Naive B cell (primary cell): ENCODE results near the gene MFN2. TPM values are rescaled to one million over a fixed set of nuclear protein-coding genes. Genes with fewer than 3 reads are reported as not detected.
"Not testable (repeated sequence)": the region's sequence is repeated elsewhere in the genome, so short reads cannot be mapped to it uniquely, and the experiment has no call there.

ENCODE experiments used
- ATAC-seq, 2 donors: fragments of 150-1000 bp; cut with Tn5 transposase; 2 replicates each; pipeline ENCODE4 v1.10.0; 2021; ENCODE audit warnings: low read depth in 2 of 2, mild to moderate bottlenecking in 2 of 2, moderate library complexity in 2 of 2
- DNase-seq: peaks from one replicate; pipeline ENCODE4 v3.0.0; 2022
- H3K27ac Mint-ChIP-seq, 6 donors: one replicate each; pipeline ENCODE4 v1.8.0; 2020 to 2022; ENCODE audit warnings: mild to moderate bottlenecking in 6 of 6, mixed read lengths in 6 of 6, moderate library complexity in 5 of 6, inconsistent platforms in 2 of 6
- H3K27me3 Mint-ChIP-seq, 3 donors: one replicate each; pipeline ENCODE4 v1.8.0; 2021 to 2022; ENCODE audit warnings: mixed read lengths in 3 of 3, mild to moderate bottlenecking in 1 of 3
- H3K36me3 Mint-ChIP-seq, 2 donors: one replicate each; pipeline ENCODE4 v1.8.0; 2020 to 2022; ENCODE audit warnings: mixed read lengths in 2 of 2, inconsistent platforms in 1 of 2, mild to moderate bottlenecking in 1 of 2
- H3K4me1 Mint-ChIP-seq, 3 donors: one replicate each; pipeline ENCODE4 v1.8.0; 2020 to 2022; ENCODE audit warnings: mixed read lengths in 3 of 3, inconsistent platforms in 1 of 3, mild to moderate bottlenecking in 1 of 3, moderate library complexity in 1 of 3
- H3K4me3 Mint-ChIP-seq, 8 donors: one replicate each; pipeline ENCODE4 v1.8.0; 2020 to 2022; ENCODE audit warnings: mild to moderate bottlenecking in 8 of 8, mixed read lengths in 8 of 8, moderate library complexity in 8 of 8, inconsistent platforms in 2 of 8
- H3K9me3 Mint-ChIP-seq, 7 donors: one replicate each; pipeline ENCODE4 v1.8.0; 2020 to 2022; ENCODE audit warnings: mixed read lengths in 7 of 7, mild to moderate bottlenecking in 5 of 7, inconsistent platforms in 2 of 7, moderate library complexity in 1 of 7
- polyA plus RNA-seq, 6 donors: library from polyadenylated mRNA; unstranded; fragments of 300-500 nt; fragmentation: Illumina TruSeq; gene quantifications; one replicate each; pipeline ENCODE4 v1.2.3, GENCODE V29; 2021; ENCODE audit warnings: low read depth in 6 of 6

Gene MFN2
- polyA plus RNA-seq, 6 donors from 2014 or later, result 27.5 to 39.9 (median 35.9) TPM

- no peak for ATAC-seq
- peaks cover 5 to 17% of the 10 kb centered on the region in 2 donors for H3K36me3 Mint-ChIP-seq
- no peak overlapping the region for H3K27ac Mint-ChIP-seq
Observed at GRCh38 chr1:11991969-11992676, 11.9 kb downstream of the MFN2 start.

GRCh38 chr1:11997081-11997850 is 17.0 kb downstream of the MFN2 start:
- Mint-ChIP-seq H3K36me3 (peaks cover 3 to 9% of the 10 kb centered on the region in 2 donors), H3K27ac (peak overlapping the region in 1 of 6 donors; percentile 15)

More at GRCh38 chr1:11991969-11992676, 11.9 kb downstream of the MFN2 start:
- H3K4me1 Mint-ChIP-seq, result peaks cover 5 to 15% (median 6%) of the 10 kb centered on the region in 3 donors
- H3K4me3 Mint-ChIP-seq, result no peak overlapping the region
- H3K9me3 Mint-ChIP-seq, result no peaks in the 10 kb centered on the region
- H3K27me3 Mint-ChIP-seq, result no peaks in the 10 kb centered on the region
- no peak for DNase-seq

GRCh38 chr1:11998636-11999035 is 18.4 kb downstream of the MFN2 start:
- no peaks in the 10 kb centered on the region for H3K27me3 Mint-ChIP-seq
- DNase-seq (no peak), ATAC-seq (no peak)
- no peaks in the 10 kb centered on the region for H3K4me1 Mint-ChIP-seq
- H3K27ac Mint-ChIP-seq, result peak overlapping the region in 2 of 6 donors; percentile 24 to 32
- H3K4me3 Mint-ChIP-seq, result peak overlapping the region in 1 of 8 donors; percentile 26
- H3K9me3 Mint-ChIP-seq, result no peaks in the 10 kb centered on the region
- H3K36me3 Mint-ChIP-seq, result peaks cover 11 to 17% of the 10 kb centered on the region in 2 donors

More at GRCh38 chr1:11997081-11997850, 17.0 kb downstream of the MFN2 start:
- DNase-seq, result no peak
- no peak for ATAC-seq
- Mint-ChIP-seq H3K9me3 (no peaks in the 10 kb centered on the region), H3K27me3 (no peaks in the 10 kb centered on the region), H3K4me1 (no peaks in the 10 kb centered on the region), H3K4me3 (no peak overlapping the region)

GRCh38 chr1:11999236-11999635 is 19.0 kb downstream of the MFN2 start:
- no peaks in the 10 kb centered on the region for H3K9me3 Mint-ChIP-seq
- H3K27me3 Mint-ChIP-seq, result no peaks in the 10 kb centered on the region
- H3K27ac Mint-ChIP-seq, result peak overlapping the region in 1 of 6 donors; percentile 69
- no peak overlapping the region for H3K4me3 Mint-ChIP-seq
- H3K36me3 Mint-ChIP-seq, result peaks cover 12 to 17% of the 10 kb centered on the region in 2 donors
- DNase-seq (no peak), ATAC-seq (no peak)
- no peaks in the 10 kb centered on the region for H3K4me1 Mint-ChIP-seq

- Mint-ChIP-seq H3K27me3 (no peaks in the 10 kb centered on the region), H3K9me3 (no peaks in the 10 kb centered on the region), H3K27ac (no peak overlapping the region), H3K4me1 (peaks cover 0 to 4% (median 0%) of the 10 kb centered on the region in 3 donors), H3K36me3 (peaks cover 15 to 28% of the 10 kb centered on the region in 2 donors), H3K4me3 (no peak overlapping the region)
- ATAC-seq (no peak), DNase-seq (no peak)
Observed at GRCh38 chr1:12001249-12001917, 21.1 kb downstream of the MFN2 start.

GRCh38 chr1:12001996-12002493 is 21.8 kb downstream of the MFN2 start:
- DNase-seq (no peak), ATAC-seq (no peak)
- Mint-ChIP-seq H3K27me3 (no peaks in the 10 kb centered on the region), H3K9me3 (no peaks in the 10 kb centered on the region), H3K4me3 (no peak overlapping the region), H3K4me1 (peaks cover 0 to 4% (median 0%) of the 10 kb centered on the region in 3 donors), H3K27ac (peak overlapping the region in 1 of 6 donors; percentile 56), H3K36me3 (peaks cover 15 to 30% of the 10 kb centered on the region in 2 donors)

- DNase-seq (no peak), ATAC-seq (no peak)
- no peaks in the 10 kb centered on the region for H3K9me3 Mint-ChIP-seq
- H3K4me3 Mint-ChIP-seq, result no peak overlapping the region
- peaks cover 0 to 4% (median 4%) of the 10 kb centered on the region in 3 donors for H3K4me1 Mint-ChIP-seq
- H3K27me3 Mint-ChIP-seq, result no peaks in the 10 kb centered on the region
- peaks cover 20 to 38% of the 10 kb centered on the region in 2 donors for H3K36me3 Mint-ChIP-seq
- peak overlapping the region in 1 of 6 donors; percentile 60 for H3K27ac Mint-ChIP-seq
Observed at GRCh38 chr1:12003762-12004161, 23.5 kb downstream of the MFN2 start.

GRCh38 chr1:12005488-12006166 is 25.4 kb downstream of the MFN2 start:
- no peak for DNase-seq
- H3K4me1 Mint-ChIP-seq, result peaks cover 0 to 4% (median 4%) of the 10 kb centered on the region in 3 donors
- H3K36me3 Mint-ChIP-seq, result peaks cover 20 to 31% of the 10 kb centered on the region in 2 donors
- no peak overlapping the region for H3K4me3 Mint-ChIP-seq
- H3K27ac Mint-ChIP-seq, result peak overlapping the region in 2 of 6 donors; percentile 52 to 79
- no peaks in the 10 kb centered on the region for H3K27me3 Mint-ChIP-seq
- no peak for ATAC-seq
- no peaks in the 10 kb centered on the region for H3K9me3 Mint-ChIP-seq

GRCh38 chr1:12006167-12006921 is 26.1 kb downstream of the MFN2 start:
- Mint-ChIP-seq H3K4me1 (peaks cover 0 to 4% (median 4%) of the 10 kb centered on the region in 3 donors), H3K27ac (no peak overlapping the region), H3K36me3 (peaks cover 20 to 31% of the 10 kb centered on the region in 2 donors), H3K4me3 (no peak overlapping the region), H3K9me3 (no peaks in the 10 kb centered on the region), H3K27me3 (no peaks in the 10 kb centered on the region)
- ATAC-seq (no peak), DNase-seq (no peak)

- Mint-ChIP-seq H3K27ac (no peak overlapping the region), H3K36me3 (peaks cover 18 to 31% of the 10 kb centered on the region in 2 donors), H3K4me3 (no peak overlapping the region), H3K9me3 (no peaks in the 10 kb centered on the region), H3K4me1 (peaks cover 0 to 4% (median 4%) of the 10 kb centered on the region in 3 donors), H3K27me3 (no peaks in the 10 kb centered on the region)
- no peak for DNase-seq
- ATAC-seq, result no peak
Observed at GRCh38 chr1:12007204-12007603, 27.0 kb downstream of the MFN2 start.

GRCh38 chr1:12008355-12008754 is 28.1 kb downstream of the MFN2 start:
- not testable (repeated sequence) for H3K27me3 Mint-ChIP-seq, H3K27ac Mint-ChIP-seq, DNase-seq, H3K9me3 Mint-ChIP-seq, H3K4me1 Mint-ChIP-seq, ATAC-seq, H3K4me3 Mint-ChIP-seq
- peaks cover 9 to 23% of the 10 kb centered on the region in 2 donors for H3K36me3 Mint-ChIP-seq

- ATAC-seq (no peak), DNase-seq (no peak)
- Mint-ChIP-seq H3K27me3 (no peaks in the 10 kb centered on the region), H3K4me1 (peaks cover 5 to 8% (median 7%) of the 10 kb centered on the region in 3 donors), H3K4me3 (no peak overlapping the region), H3K36me3 (peaks cover 10 to 28% of the 10 kb centered on the region in 2 donors), H3K9me3 (no peaks in the 10 kb centered on the region), H3K27ac (peak overlapping the region in 1 of 6 donors; percentile 44)
Observed at GRCh38 chr1:12009318-12009947, 29.2 kb downstream of the MFN2 start.
